ENCODE data around the gene FOXD4L1.
"Not testable (repeated sequence)": the region's sequence is repeated elsewhere in the genome, so short reads cannot be mapped to it uniquely, and the experiment has no call there.

FOXD4L1 gene

GRCh38 chr2:113498365-113498764 is at the start of gene FOXD4L1:
Gene FOXD4L1 (plus strand): TSS chr2:113498665. CDS start chr2:113499257, 592 bp downstream.
- not testable (repeated sequence) for DNase-seq

- not testable (repeated sequence) for DNase-seq
Measured at GRCh38 chr2:113465770-113466169, 32.7 kb upstream of the FOXD4L1 start.

GRCh38 chr2:113476688-113477368 is 21.6 kb upstream of the FOXD4L1 start:
- DNase-seq = not testable (repeated sequence)

- not testable (repeated sequence) for DNase-seq
Measured at GRCh38 chr2:113496527-113496926, 1.9 kb upstream of the FOXD4L1 start.

- not testable (repeated sequence) for DNase-seq
Measured at GRCh38 chr2:113499019-113499885, 787 bp downstream of the FOXD4L1 start.

- not testable (repeated sequence) for DNase-seq
Measured at GRCh38 chr2:113499886-113500722, 1.6 kb downstream of the FOXD4L1 start.

- DNase-seq = not testable (repeated sequence)
Measured at GRCh38 chr2:113500723-113501038, 2.2 kb downstream of the FOXD4L1 start.

GRCh38 chr2:113502216-113503093 is 4.0 kb downstream of the FOXD4L1 start:
- not testable (repeated sequence) for DNase-seq

GRCh38 chr2:113503094-113504042 is 4.9 kb downstream of the FOXD4L1 start:
- DNase-seq = not testable (repeated sequence)

GRCh38 chr2:113504081-113504480 is 5.6 kb downstream of the FOXD4L1 start:
- not testable (repeated sequence) for DNase-seq

- DNase-seq = not testable (repeated sequence)
Measured at GRCh38 chr2:113507394-113508140, 9.1 kb downstream of the FOXD4L1 start.

- DNase-seq = not testable (repeated sequence)
Measured at GRCh38 chr2:113508187-113508586, 9.7 kb downstream of the FOXD4L1 start.

- not testable (repeated sequence) for DNase-seq
Measured at GRCh38 chr2:113510913-113511312, 12.4 kb downstream of the FOXD4L1 start.

GRCh38 chr2:113511859-113512258 is 13.4 kb downstream of the FOXD4L1 start:
- not testable (repeated sequence) for DNase-seq

GRCh38 chr2:113515457-113515856 is 17.0 kb downstream of the FOXD4L1 start:
- not testable (repeated sequence) for DNase-seq

GRCh38 chr2:113515995-113516394 is 17.5 kb downstream of the FOXD4L1 start:
- not testable (repeated sequence) for DNase-seq

GRCh38 chr2:113517025-113517424 is 18.6 kb downstream of the FOXD4L1 start:
- not testable (repeated sequence) for DNase-seq

- not testable (repeated sequence) for DNase-seq
Measured at GRCh38 chr2:113520837-113521236, 22.4 kb downstream of the FOXD4L1 start.

- not testable (repeated sequence) for DNase-seq
Measured at GRCh38 chr2:113521492-113521891, 23.0 kb downstream of the FOXD4L1 start.

GRCh38 chr2:113524986-113525385 is 26.5 kb downstream of the FOXD4L1 start:
- DNase-seq = not testable (repeated sequence)

All from GDM1 (cell line).